CD4-positive, alpha-beta T cell treated with Interleukin-12 subunit alpha and Interleukin-12 subunit beta, for 1 hour (primary cell): ENCODE measurements around the gene AKIP1.
"Not testable (repeated sequence)": the region's sequence is repeated elsewhere in the genome, so short reads cannot be mapped to it uniquely, and the experiment has no call there.

Experiments used
- DNase-seq: peaks from one replicate; pipeline ENCODE4 v3.0.0-alpha.2; 2020

AKIP1 gene

GRCh38 chr11:8922691-8923090, 11.7 kb downstream of the AKIP1 start:
- DNase-seq: no peak

DNA sequence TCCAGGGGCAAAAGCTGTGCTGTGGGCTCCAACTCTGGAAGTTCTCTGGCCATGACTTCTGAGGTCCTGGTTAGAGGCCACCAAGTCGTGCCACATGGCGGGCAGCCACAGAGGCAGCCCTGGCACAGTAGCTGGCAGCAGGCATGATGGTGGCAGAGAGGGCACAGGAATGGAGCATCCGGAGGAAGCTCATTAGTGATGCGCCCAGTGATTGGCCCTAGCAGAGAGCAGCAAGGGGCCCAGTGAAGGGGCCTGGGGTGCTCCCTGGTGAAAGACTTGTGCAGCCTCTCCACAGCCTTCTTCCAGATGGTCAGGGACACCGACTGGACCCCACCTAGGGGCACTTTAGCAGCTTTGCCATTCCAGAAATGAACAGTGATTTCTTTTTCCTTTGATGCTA, 14.7 kb downstream of the AKIP1 start:
- DNase-seq: no peak

DNA sequence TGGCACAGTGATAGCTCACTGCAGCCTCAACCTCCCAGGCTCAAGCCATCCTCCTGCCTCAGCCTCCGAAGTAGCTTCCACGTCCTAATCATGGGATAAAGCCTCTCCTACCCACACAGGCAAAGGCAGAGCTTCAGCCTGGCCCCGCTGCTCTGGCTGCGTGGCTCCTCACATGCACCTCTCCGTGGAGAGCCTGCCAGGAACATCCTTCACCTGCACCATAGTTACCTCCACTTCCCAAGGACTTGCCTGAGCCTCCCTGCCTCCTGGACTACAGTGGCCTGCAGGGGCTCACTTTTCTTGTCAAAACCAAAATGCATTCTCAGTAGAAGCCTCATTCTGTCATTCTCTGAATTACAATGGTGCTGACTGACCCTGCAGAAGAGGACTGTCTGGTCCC, 15.2 kb downstream of the AKIP1 start:
- DNase-seq: no peak

- DNase-seq: no peak
These were observed 16.2 kb downstream of the AKIP1 start for GRCh38 chr11:8927233-8927632.

GRCh38 chr11:8928205-8928604, 17.2 kb downstream of the AKIP1 start:
- DNase-seq: no peak

DNA sequence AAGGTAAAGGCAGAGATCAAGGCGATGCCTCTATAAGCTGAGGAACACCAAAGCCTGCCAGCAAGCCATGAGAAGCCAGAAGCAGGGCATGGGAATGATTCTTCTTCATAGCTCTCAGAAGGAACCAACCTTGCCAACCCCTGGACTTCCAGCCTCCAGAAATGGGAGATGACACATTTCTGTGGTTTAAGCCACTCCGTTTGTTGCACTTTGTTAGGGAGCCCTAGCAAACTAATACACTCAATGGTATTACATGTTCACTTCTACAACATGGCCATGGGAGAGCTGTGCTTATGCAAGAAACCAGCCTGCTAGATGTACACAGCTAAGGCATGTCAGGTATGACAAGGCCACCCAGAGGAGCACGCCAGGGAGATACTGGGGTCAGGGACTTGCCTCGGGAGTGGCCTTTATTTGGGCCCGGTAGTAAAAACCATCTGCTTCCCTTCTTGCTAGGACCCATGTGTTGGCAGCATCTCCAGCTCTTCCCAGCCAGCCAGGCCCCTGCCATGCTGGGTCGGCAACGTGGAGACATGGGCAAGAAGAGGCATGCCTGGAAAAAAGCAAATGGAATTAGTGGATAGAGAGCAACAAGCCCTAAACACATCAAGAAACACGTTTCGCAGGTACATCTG, 18.1 kb downstream of the AKIP1 start:
- DNase-seq: no peak

DNA sequence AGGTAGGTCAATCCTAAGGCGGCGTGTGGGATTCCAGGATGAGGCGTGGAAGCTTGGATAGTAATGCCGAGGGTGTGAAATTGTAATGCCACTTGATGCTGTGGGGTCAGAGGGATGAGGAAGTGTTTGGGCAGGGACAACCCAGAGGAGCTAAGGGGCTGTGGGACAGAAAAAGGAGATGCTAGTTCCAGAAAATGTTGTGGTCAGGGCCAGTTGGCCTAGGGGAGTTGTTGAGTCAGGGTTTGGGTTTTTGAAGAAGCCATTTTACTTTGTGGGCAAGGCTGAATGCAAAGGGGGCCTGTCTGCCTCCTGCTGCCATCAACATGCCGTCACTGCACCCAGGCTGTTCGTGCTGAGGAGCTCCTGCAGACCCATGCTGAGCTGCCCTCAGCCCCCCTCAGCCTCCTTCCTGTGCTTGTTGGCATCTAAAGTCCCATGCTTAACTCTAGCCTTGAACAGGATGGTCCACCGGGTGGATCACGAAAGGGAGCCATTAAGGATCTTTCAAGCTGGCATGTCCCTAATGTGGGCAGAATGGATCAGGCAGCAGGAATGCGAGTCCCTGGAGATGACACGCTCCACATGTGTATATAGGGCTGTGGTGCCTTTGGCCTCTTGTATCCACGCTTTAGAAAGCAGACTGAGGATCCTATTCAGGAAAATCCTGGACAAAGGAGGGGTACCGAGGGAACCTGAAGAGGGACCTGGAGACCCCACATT, 19.6 kb downstream of the AKIP1 start:
- DNase-seq: no peak

- DNase-seq: no peak
These were observed 21.7 kb downstream of the AKIP1 start, which contains the start of gene C11orf16 for GRCh38 chr11:8932564-8933180. TSS of gene C11orf16 (minus strand) at chr11:8932947. CDS start at chr11:8932308, 639 bp downstream.

GRCh38 chr11:8933931-8934330, 22.9 kb downstream of the AKIP1 start:
- DNase-seq: no peak

DNA sequence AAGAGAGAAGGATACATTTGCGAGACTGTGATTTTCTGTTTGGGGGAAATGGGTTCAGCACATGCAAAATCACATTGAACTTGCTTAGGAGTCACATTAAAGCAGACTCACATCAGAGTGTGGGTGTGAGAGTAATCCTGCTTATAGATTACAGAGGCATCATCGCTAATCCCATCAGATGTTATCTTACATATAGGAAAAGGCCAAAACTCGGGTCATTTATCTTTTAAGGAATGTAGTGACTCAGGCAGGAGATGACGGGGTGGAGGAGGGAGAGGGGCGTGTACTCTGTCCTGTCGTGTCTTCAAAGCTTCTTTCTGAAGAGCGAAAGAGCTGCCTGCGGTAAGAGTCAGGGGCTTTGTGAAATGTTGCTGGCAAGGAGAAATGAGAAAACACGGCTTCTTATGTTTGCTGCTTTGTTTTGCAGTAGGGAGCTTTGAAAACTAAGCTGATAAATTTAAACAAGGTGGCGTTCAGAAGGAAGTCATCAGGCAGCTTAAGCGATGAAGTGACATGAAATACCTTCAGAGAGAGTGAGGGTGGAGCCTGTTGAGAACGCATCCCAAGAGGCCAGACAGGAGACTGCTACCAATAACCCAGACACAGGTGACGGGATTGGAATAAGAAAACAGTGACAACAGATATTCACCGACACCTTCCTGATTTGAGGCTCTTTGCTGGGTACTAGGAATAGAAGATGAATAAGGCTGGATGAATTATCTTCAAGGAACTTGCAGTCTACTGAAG, 23.9 kb downstream of the AKIP1 start:
- no peak for DNase-seq

DNA sequence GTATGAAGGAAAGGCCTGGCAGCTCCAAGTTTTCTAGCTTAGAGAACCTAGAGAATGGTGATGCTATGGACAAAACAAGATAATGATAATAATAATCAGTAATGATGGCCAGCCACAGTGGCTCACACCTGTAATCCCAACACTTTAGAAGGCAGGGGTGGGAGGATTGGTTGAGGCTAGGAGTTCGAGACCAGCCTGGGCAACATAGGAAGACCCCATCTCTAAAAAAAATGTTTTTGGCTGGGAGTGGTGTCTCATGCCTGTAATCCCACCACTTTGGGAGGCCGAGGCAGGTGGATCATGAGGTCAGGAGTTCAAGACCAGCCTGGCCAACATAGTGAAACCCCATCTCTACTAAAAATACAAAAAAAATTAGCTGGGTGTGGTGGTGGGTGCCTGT, 24.8 kb downstream of the AKIP1 start:
- DNase-seq: not testable (repeated sequence)

GRCh38 chr11:8937159-8937558, 26.2 kb downstream of the AKIP1 start:
- no peak for DNase-seq

DNA sequence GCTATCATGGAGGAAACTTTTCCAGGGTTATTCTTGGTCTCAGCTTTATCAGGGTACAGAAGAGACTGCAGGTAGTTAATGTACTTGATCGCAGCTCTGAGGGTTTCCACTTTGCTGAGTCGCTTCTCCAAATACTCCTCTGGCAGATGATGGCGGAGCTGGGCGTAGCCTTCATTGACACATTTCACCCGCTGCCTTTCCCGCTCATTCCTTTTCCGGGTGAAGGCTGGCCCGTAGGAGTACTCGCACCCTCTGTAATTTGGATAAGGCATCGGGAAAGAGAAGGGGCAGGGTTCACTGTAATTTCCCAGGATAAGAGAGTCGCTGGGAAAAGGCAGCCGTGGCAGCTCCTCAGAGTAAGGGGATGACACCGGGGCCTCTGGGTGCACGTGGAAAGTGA, 26.7 kb downstream of the AKIP1 start:
- no peak for DNase-seq

DNA sequence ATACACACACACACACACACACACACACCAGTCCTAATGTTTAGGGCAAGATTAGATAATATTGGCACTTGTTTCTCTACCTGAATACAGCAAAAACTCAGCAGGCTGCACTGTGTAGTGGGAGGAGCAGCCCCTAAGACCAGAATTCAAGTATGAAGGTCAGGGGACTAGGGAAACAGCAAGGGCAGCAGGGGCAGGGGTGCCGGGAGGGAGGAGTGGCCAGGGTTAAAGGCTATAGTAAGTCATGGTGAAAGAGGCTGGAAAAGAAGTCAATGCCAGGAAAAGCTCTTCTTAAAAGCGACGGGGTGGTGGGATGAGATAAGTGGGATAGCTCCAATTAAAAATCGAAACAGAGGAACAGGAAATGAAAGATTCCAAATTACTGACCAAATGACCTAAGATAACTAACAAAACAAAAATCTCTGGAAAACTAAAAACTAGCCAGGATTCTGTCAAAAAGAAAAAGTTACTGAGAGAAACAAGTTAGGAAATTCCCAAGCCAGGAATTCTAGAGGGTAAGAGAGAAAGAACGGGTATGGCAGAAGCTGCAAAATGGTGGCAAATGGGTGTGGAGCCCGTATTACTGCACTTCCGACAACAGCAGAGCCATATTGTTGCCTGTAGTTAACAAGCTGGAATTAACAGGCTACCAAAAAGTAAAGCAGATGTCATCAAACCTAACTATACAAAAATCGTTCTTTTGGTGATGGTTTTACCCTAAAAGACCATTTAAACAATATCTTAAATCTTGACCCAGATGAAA, 30.5 kb downstream of the AKIP1 start:
- no peak for DNase-seq

- no peak for DNase-seq
These were observed 31.6 kb downstream of the AKIP1 start, which contains the start of gene ASCL3 for GRCh38 chr11:8942518-8943066. TSS of gene ASCL3 (minus strand) at chr11:8943016. CDS start at chr11:8938161, 4,855 bp downstream.

GRCh38 chr11:8947230-8947943, 36.4 kb downstream of the AKIP1 start:
- DNase-seq: no peak

GRCh38 chr11:8948886-8949285, 37.9 kb downstream of the AKIP1 start:
- no peak for DNase-seq

- no peak for DNase-seq
These were observed 45.9 kb downstream of the AKIP1 start for GRCh38 chr11:8956860-8957259.

- DNase-seq: peak; percentile 57
These were observed 48.7 kb downstream of the AKIP1 start for GRCh38 chr11:8959546-8960166.

DNA sequence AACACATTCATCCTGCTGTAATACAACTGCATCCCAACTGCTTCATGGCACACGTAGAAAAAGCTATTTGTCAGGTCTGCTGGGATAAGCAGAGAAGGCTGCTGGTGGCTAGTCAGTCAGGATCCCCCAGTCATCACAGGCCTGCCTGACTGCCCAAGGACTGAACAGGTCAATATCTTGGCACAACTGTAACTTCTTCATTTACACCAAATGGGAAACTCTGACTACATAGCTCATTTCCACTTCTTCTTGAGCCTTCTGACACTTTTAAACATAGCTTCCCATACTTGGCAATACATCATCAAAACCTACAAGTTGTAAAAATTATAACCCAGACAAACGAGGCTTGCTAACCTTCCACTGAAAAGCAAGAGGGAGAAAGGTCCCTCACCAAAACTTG, 50.4 kb downstream of the AKIP1 start:
- DNase-seq: no peak

DNA sequence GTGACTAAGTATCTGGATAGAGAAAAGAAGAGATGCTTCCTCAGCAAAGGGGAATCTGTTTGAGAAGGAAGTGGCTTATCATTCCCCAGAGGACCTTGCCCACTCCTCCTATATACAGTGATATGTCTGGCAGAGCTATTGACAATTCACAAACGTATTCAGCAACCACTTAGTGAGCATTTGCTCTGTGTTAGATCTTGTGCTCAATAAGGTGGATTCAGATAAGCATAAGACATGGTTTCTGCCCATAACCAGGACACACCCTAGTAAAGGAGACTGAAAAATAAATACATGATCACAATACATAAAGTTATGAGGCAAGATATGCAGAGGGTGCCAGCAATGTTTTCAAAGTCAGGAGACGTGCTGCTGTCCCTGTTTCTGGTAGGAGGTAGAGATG, 51.9 kb downstream of the AKIP1 start:
- DNase-seq: no peak
